ENCODE data around the gene LRRN4. TPM values are rescaled to one million over a fixed set of nuclear protein-coding genes. Genes with fewer than 3 reads are reported as not detected.

The LRRN4 gene
- total and polyA plus RNA-seq, 9 of the 15 experiments (the other 6 are each of a cell fraction or from before 2014, with no cell fraction given) = not detected

GRCh38 chr20:6074784-6075183, 20.9 kb upstream of the LRRN4 start (continued):
- no peak for TF ChIP-seq SMARCA4 (IDR thresholded peaks at IDR 0.05)
- TF ChIP-seq BRCA1 (IDR thresholded peaks at IDR 0.05) = no peak
- no peak for TF ChIP-seq BRCA1 (CRISPR knock-in tag; IDR thresholded peaks at IDR 0.05)

GRCh38 chr20:6074145-6074561, 20.3 kb upstream of the LRRN4 start:
- whole genome bisulfite sequencing (ENCODE audit: insufficient coverage, low coverage, missing lambda C conversion rate) = 42% methylated on average over 2 of the region's 2 CpGs
- no peaks in the 10 kb centered on the region for H3K79me2 ChIP-seq (ENCODE audit: control insufficient read depth, insufficient read depth, low read length)
- CTCF ChIA-PET (ENCODE audit: low intra/inter-chr PET ratio) = interaction anchor here (0.9 kb wide), 1 partner anchor 544 kb away, joined by 3 read pairs; no protein-coding TSS in a partner anchor
- H3K4me3 ChIP-seq = no peak overlapping the region
- peaks cover 0 to 9% of the 10 kb centered on the region in 2 experiments; a peak in 2 of 5 replicates for H3K4me1 ChIP-seq (replicated peaks in 1 of 2; ENCODE audit: control insufficient read depth in 2 of 2, insufficient read depth in 2 of 2, low read length in 2 of 2)
- H3K9me1 ChIP-seq (ENCODE audit: control insufficient read depth, insufficient read depth, low read length) = no peaks in the 10 kb centered on the region
- no peaks in the 10 kb centered on the region for H3K9me3 ChIP-seq (replicated peaks; ENCODE audit: control insufficient read depth, insufficient read depth, low read depth, low read length)
- no peak overlapping the region for H3K27ac ChIP-seq (ENCODE audit: extremely low read depth, low read depth, low read length)
- BruUV-seq (replicated peaks) = no TSS peak
- H2AFZ ChIP-seq (ENCODE audit: low read depth, low read length) = no peak overlapping the region
- FAIRE-seq = peak; percentile 77
- DNase-seq (ENCODE audit: extremely low read depth in 1 of 4, low spot score in 3 of 4) = peak in 3 of 4 experiments; percentile 18 to 48 (median 37)
- intact Hi-C loops (cut with micrococcal nuclease) (loop anchor here (10.0 kb wide), 1 partner anchor 119 kb away; the partner anchor contains the start of genes MCM8 and TRMT6), in situ Hi-C loops (cut with MboI) (no loop called here)
- peak; percentile 89 for ATAC-seq
- POLR2A ChIA-PET = no interaction called here
- H3K36me3 ChIP-seq (ENCODE audit: control insufficient read depth, insufficient read depth, low read length) = no peaks in the 10 kb centered on the region
- H3K27me3 ChIP-seq (ENCODE audit: control insufficient read depth in 2 of 2, insufficient read depth in 2 of 2, low read length in 2 of 2) = peaks cover 0 to 2% of the 10 kb centered on the region in 2 experiments; a peak in 1 of 5 replicates
- 0 out of 2 replicates have a peak, but pooled peaks cover 3% of the 10 kb centered on the region for H4K20me1 ChIP-seq (replicated peaks; ENCODE audit: control insufficient read depth, insufficient read depth, low read length)
- H3K4me2 ChIP-seq (ENCODE audit: insufficient read depth, low read length) = no peak overlapping the region
- H3K9ac ChIP-seq (ENCODE audit: insufficient read depth in 1 of 2, low read depth in 2 of 2, low read length in 2 of 2) = no peak overlapping the region
- TF ChIP-seq ATF3 (IDR thresholded peaks at IDR 0.05) = no peak
- no peak for TF ChIP-seq ATF3 (CRISPR knock-in tag; conservative IDR thresholded peaks at IDR 0.05)
- no peak for TF ChIP-seq GATAD2B (IDR thresholded peaks at IDR 0.05; ENCODE audit: borderline replicate concordance)
- TF ChIP-seq PYGO2 (tag; IDR thresholded peaks at IDR 0.05) = no peak
- no peak for TF ChIP-seq SMAD1 (IDR thresholded peaks at IDR 0.05; ENCODE audit: low read depth, low read length, partially characterized antibody)
- peak; percentile 24; the same call in 1 of the 2 replicates for TF ChIP-seq REST (IDR thresholded peaks at IDR 0.05; ENCODE audit: borderline replicate concordance)
- no peak for TF ChIP-seq REST (CRISPR knock-in tag; IDR thresholded peaks at IDR 0.05; ENCODE audit: low read depth)
- no peak for TF ChIP-seq MAFG (tag; conservative IDR thresholded peaks at IDR 0.05)
- TF ChIP-seq MCM3 (IDR thresholded peaks at IDR 0.05) = no peak
- peak in 1 of 3 experiments; percentile 26 for TF ChIP-seq YY1 (IDR thresholded peaks at IDR 0.05; ENCODE audit: borderline replicate concordance in 1 of 3, control insufficient read depth in 1 of 3, extremely low read depth in 1 of 3, insufficient read depth in 3 of 3, insufficient read length in 1 of 3, insufficient replicate concordance in 2 of 3, low read depth in 1 of 3, low read length in 2 of 3)
- no peak for TF ChIP-seq SMARCA5 (IDR thresholded peaks at IDR 0.05)
